Lower leg skin (tissue), 3 donors: Measurements from ENCODE around the gene PLGLB1.
"Not testable (repeated sequence)": the region's sequence is repeated elsewhere in the genome, so short reads cannot be mapped to it uniquely, and the experiment has no call there.

Experiments used
- POLR2A ChIP-seq, 2 donors: fragments of 450-650 bp; IDR thresholded peaks; one replicate each; pipeline ENCODE4 v1.6.1; 2016 to 2017; ENCODE audit warnings: antibody characterized with exemption in 2 of 2, mild to moderate bottlenecking in 1 of 2, moderate library complexity in 1 of 2
- TF ChIP-seq, protein P1 (sequence below), 3 donors: fragments of 450-650 bp; IDR thresholded peaks; one replicate each; pipeline ENCODE4 v1.5.1; 2016; ENCODE audit warnings: antibody characterized with exemption in 3 of 3, mild to moderate bottlenecking in 3 of 3, moderate library complexity in 2 of 3

DNA sequence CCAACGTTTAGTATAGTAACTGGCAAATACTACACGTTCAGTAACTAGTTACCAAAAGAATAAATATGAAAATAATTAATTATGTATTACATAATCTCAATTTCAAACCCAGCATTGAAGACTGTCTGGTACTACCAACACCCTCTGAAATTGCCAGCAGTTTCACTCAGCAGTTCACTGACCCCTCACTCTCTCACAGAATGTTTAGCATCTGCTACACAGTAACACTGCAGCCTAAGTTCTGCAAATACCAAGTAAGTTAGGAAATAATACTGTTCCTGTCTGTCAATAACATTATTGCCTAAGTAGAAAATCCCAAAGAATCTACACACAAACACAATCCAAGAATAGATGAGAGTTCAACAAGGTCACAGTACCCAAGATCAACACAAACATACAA is 41.8 kb upstream of the PLGLB1 start:
- TF ChIP-seq, protein P1, sequence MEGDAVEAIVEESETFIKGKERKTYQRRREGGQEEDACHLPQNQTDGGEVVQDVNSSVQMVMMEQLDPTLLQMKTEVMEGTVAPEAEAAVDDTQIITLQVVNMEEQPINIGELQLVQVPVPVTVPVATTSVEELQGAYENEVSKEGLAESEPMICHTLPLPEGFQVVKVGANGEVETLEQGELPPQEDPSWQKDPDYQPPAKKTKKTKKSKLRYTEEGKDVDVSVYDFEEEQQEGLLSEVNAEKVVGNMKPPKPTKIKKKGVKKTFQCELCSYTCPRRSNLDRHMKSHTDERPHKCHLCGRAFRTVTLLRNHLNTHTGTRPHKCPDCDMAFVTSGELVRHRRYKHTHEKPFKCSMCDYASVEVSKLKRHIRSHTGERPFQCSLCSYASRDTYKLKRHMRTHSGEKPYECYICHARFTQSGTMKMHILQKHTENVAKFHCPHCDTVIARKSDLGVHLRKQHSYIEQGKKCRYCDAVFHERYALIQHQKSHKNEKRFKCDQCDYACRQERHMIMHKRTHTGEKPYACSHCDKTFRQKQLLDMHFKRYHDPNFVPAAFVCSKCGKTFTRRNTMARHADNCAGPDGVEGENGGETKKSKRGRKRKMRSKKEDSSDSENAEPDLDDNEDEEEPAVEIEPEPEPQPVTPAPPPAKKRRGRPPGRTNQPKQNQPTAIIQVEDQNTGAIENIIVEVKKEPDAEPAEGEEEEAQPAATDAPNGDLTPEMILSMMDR (IDR thresholded peaks at IDR 0.05) = not testable (repeated sequence)
- TF ChIP-seq POLR2A (IDR thresholded peaks at IDR 0.05) = not testable (repeated sequence)
